MCF 10A (cell line): ENCODE data around the gene FHL2. TPM values are rescaled to one million over a fixed set of nuclear protein-coding genes. Genes with fewer than 3 reads are reported as not detected.
A peak's percentile ranks its signal among the peaks of the same experiment; 100 is the strongest.

ENCODE experiments used
- BruUV-seq: library from RNA; stranded (reverse); fragments of 400-500 nt; replicated peaks from 2 replicates; lab custom pipeline; 2021; lab: Mats Ljungman, UMichigan
- CTCF ChIA-PET: fragments of 300-600 bp; sonication (Branson Sonifier 250); formaldehyde crosslinking; extraction: SDS; loops from one replicate; lab custom pipeline; 2021; ENCODE audit warnings: antibody characterized with exemption, inconsistent platforms; lab: Yijun Ruan, JAX
- POLR2A ChIA-PET: fragments of 300-600, 350-650 bp; sonication (Branson Sonifier 250); formaldehyde crosslinking; extraction: SDS; loops from one replicate; lab custom pipeline; 2020; ENCODE audit warnings: antibody characterized with exemption, inconsistent platforms; lab: Yijun Ruan, JAX
- DNase-seq: peaks from one replicate; pipeline ENCODE4 v3.0.0-alpha.2; 2018; ENCODE audit not compliant: unreplicated experiment
- H3K27ac Mint-ChIP-seq: one replicate; pipeline ENCODE4 v1.8.0; 2022; ENCODE audit warnings: mild to moderate bottlenecking, low read depth, mixed read lengths; ENCODE audit not compliant: unreplicated experiment
- H3K27me3 Mint-ChIP-seq: one replicate; pipeline ENCODE4 v1.8.0; 2022; ENCODE audit warnings: mixed read lengths; ENCODE audit not compliant: insufficient read depth, unreplicated experiment
- H3K36me3 Mint-ChIP-seq: one replicate; pipeline ENCODE4 v1.8.0; 2022; ENCODE audit warnings: mild to moderate bottlenecking, moderate library complexity, mixed read lengths; ENCODE audit not compliant: insufficient read depth, unreplicated experiment
- H3K4me1 Mint-ChIP-seq: one replicate; pipeline ENCODE4 v1.8.0; 2022; ENCODE audit warnings: mixed read lengths; ENCODE audit not compliant: insufficient read depth, unreplicated experiment
- H3K4me3 Mint-ChIP-seq: one replicate; pipeline ENCODE4 v1.8.0; 2022; ENCODE audit warnings: mild to moderate bottlenecking, moderate library complexity, mixed read lengths; ENCODE audit not compliant: unreplicated experiment
- H3K9me3 Mint-ChIP-seq: one replicate; pipeline ENCODE4 v1.8.0; 2022; ENCODE audit warnings: mixed read lengths; ENCODE audit not compliant: unreplicated experiment
- intact Hi-C: fragments of 100-400 bp; cut with micrococcal nuclease; formaldehyde crosslinking; loops from 2 replicates; pipeline ENCODE4 v1.14.1; 2022
- total RNA-seq: library from RNA; stranded (reverse); gene quantifications from 2 replicates; pipeline ENCODE4 v1.2.3, GENCODE V29; 2022
- TF ChIP-seq, protein P1 (sequence below): fragments of 200-600 bp; IDR thresholded peaks from one replicate; pipeline ENCODE4 v1.8.0; 2022; ENCODE audit warnings: antibody characterized with exemption, mild to moderate bottlenecking; ENCODE audit not compliant: unreplicated experiment

The FHL2 gene
- total RNA-seq, 1 experiment from 2014 or later: 93.2 TPM

DNA sequence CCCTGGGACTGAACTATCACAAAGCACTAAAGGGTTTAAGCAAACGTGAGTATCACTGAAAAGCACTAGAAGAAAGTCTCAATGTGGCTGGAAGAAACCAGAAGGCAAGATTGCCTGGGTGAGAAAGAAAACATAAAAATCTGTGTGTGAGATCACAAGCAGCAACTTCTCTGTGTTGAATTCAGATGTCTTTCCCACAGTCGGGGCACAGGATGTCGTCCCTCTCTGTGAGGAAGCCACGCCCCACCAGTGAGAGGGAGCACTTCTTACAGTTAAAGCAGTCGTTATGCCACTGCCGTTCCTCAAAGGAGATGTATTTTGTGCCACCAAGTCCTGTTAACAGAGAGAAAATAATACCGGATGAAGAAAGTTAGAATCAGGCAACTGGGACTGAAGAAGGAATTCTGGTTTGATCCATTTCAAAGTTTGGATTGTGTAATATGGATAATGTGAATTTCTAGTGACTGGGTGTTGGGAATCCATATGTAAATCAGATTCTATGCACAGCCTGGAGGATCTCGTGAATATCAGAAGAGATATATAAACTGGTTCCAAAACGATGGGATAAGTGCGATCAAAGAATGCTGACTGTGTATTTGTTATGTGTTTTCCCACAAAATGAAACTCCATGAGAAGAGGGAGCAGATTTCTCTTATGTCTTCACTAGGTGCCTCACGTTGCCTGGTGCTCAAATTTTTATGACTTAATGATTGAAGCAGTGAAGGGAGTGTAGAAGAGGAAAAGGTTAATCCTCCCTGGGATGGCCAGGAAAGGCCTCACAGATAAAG is 37.6 kb downstream of the FHL2 start:
- DNase-seq: no peak
- no peak overlapping the region for H3K4me3 Mint-ChIP-seq
- intact Hi-C loops: no loop called here
- TF ChIP-seq, protein P1, sequence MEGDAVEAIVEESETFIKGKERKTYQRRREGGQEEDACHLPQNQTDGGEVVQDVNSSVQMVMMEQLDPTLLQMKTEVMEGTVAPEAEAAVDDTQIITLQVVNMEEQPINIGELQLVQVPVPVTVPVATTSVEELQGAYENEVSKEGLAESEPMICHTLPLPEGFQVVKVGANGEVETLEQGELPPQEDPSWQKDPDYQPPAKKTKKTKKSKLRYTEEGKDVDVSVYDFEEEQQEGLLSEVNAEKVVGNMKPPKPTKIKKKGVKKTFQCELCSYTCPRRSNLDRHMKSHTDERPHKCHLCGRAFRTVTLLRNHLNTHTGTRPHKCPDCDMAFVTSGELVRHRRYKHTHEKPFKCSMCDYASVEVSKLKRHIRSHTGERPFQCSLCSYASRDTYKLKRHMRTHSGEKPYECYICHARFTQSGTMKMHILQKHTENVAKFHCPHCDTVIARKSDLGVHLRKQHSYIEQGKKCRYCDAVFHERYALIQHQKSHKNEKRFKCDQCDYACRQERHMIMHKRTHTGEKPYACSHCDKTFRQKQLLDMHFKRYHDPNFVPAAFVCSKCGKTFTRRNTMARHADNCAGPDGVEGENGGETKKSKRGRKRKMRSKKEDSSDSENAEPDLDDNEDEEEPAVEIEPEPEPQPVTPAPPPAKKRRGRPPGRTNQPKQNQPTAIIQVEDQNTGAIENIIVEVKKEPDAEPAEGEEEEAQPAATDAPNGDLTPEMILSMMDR: no peak
- ChIA-PET CTCF (interaction anchor here (0.7 kb wide), 1 partner anchor 158 kb away, joined by 3 read pairs; no protein-coding TSS in a partner anchor), POLR2A (interaction anchor here (0.6 to 0.8 kb wide), 2 partner anchors 9 to 162 kb away, joined by 3 to 4 read pairs; no protein-coding TSS in a partner anchor)
- no peaks in the 10 kb centered on the region for H3K4me1 Mint-ChIP-seq
- H3K36me3 Mint-ChIP-seq: peaks cover 96% of the 10 kb centered on the region
- no peaks in the 10 kb centered on the region for H3K27me3 Mint-ChIP-seq
- H3K27ac Mint-ChIP-seq: no peak overlapping the region
- BruUV-seq: no TSS peak
- no peaks in the 10 kb centered on the region for H3K9me3 Mint-ChIP-seq

- H3K27ac Mint-ChIP-seq: no peak overlapping the region
- H3K4me3 Mint-ChIP-seq: no peak overlapping the region
- H3K27me3 Mint-ChIP-seq: no peaks in the 10 kb centered on the region
- no peak for DNase-seq
- H3K36me3 Mint-ChIP-seq: peaks cover 81% of the 10 kb centered on the region
- peaks cover 5% of the 10 kb centered on the region for H3K4me1 Mint-ChIP-seq
- CTCF ChIA-PET: interaction anchor here (0.8 kb wide), 1 partner anchor 14 kb away, joined by 5 read pairs; no protein-coding TSS in a partner anchor
- POLR2A ChIA-PET: interaction anchor here (0.7 to 0.8 kb wide), 2 partner anchors 21 to 167 kb away, joined by 3 to 4 read pairs; partner anchors contain the start of gene C2orf49
- intact Hi-C loops: loop anchor here (5.0 kb wide), 1 partner anchor 39 kb away; the partner anchor contains the start of gene FHL2
- no peaks in the 10 kb centered on the region for H3K9me3 Mint-ChIP-seq
- TF ChIP-seq, protein P1: no peak
- no TSS peak for BruUV-seq
These were observed 40.3 kb downstream of the FHL2 start for GRCh38 chr2:105358593-105358992.

GRCh38 chr2:105357122-105357521 is 41.7 kb downstream of the FHL2 start:
- H3K27ac Mint-ChIP-seq: no peak overlapping the region
- TF ChIP-seq, protein P1: no peak
- intact Hi-C loops: loop anchor here (5.0 kb wide), 1 partner anchor 40 kb away; the partner anchor contains the start of gene FHL2
- no peaks in the 10 kb centered on the region for H3K27me3 Mint-ChIP-seq
- H3K4me3 Mint-ChIP-seq: no peak overlapping the region
- CTCF ChIA-PET: interaction anchor here (0.9 to 2.9 kb wide), 4 partner anchors 12 to 156 kb away, joined by 3 to 19 read pairs (median 4); no protein-coding TSS in a partner anchor
- H3K9me3 Mint-ChIP-seq: no peaks in the 10 kb centered on the region
- H3K36me3 Mint-ChIP-seq: peaks cover 76% of the 10 kb centered on the region
- H3K4me1 Mint-ChIP-seq: peaks cover 5% of the 10 kb centered on the region
- no peak for DNase-seq
- BruUV-seq: TSS peak; percentile 7
- POLR2A ChIA-PET: interaction anchor here (0.7 to 1.1 kb wide), 4 partner anchors 19 to 47 kb away, joined by 3 to 5 read pairs (median 4); no protein-coding TSS in a partner anchor
